A673 (cell line): ENCODE results near the gene SIK3. TPM values are rescaled to one million over a fixed set of nuclear protein-coding genes. Genes with fewer than 3 reads are reported as not detected.

Experiments
- BruUV-seq: library from RNA; stranded (reverse); fragments of 400-500 nt; replicated peaks from 2 replicates; lab custom pipeline; 2021; lab: Mats Ljungman, UMichigan
- CTCF ChIA-PET: fragments of 300-600 bp; sonication (Branson Sonifier 250); formaldehyde crosslinking; loops from one replicate; lab custom pipeline; 2022; ENCODE audit warnings: antibody characterized with exemption; lab: Charles Lee
- POLR2A ChIA-PET: fragments of 300-600 bp; sonication (Branson Sonifier 250); formaldehyde crosslinking; loops from one replicate; lab custom pipeline; 2022; ENCODE audit warnings: antibody characterized with exemption; ENCODE audit not compliant: low non-redundant PET; lab: Charles Lee
- DNase-seq: peaks from one replicate; pipeline ENCODE4 v3.0.0-alpha.2; 2015; ENCODE audit warnings: low spot score
- H3K27ac ChIP-seq: fragments of 200-600 bp; sonication (generic); 2 replicates; pipeline ENCODE4 v1.5.1; 2016; ENCODE audit warnings: mixed run types, low read depth, mild to moderate bottlenecking, mixed read lengths, antibody characterized with exemption, low read length; ENCODE audit not compliant: poor library complexity, severe bottlenecking
- H3K27me3 ChIP-seq: fragments of 200-600 bp; sonication (generic); replicated peaks from 2 replicates; pipeline ENCODE4 v1.6.1; 2017; ENCODE audit warnings: mixed run types, low read depth, mild to moderate bottlenecking, mixed read lengths, antibody characterized with exemption, low read length; ENCODE audit not compliant: insufficient read depth, poor library complexity
- H3K36me3 ChIP-seq: fragments of 200-600 bp; sonication (generic); 2 replicates; pipeline ENCODE4 v1.6.1; 2016; ENCODE audit warnings: mixed run types, mild to moderate bottlenecking, mixed read lengths, antibody characterized with exemption, low read length; ENCODE audit not compliant: insufficient read depth, poor library complexity, severe bottlenecking
- H3K4me1 ChIP-seq: fragments of 200-600 bp; sonication (generic); 2 replicates; pipeline ENCODE4 v1.6.1; 2017; ENCODE audit warnings: mixed run types, mild to moderate bottlenecking, mixed read lengths, antibody characterized with exemption, low read length; ENCODE audit not compliant: insufficient read depth, poor library complexity, severe bottlenecking
- H3K4me3 ChIP-seq: fragments of 200-600 bp; sonication (generic); 2 replicates; pipeline ENCODE4 v1.5.1; 2016; ENCODE audit warnings: low read depth, mixed run types, mild to moderate bottlenecking, mixed read lengths, low read length; ENCODE audit not compliant: poor library complexity, severe bottlenecking
- H3K9me3 ChIP-seq: fragments of 200-600 bp; sonication (generic); 2 replicates; pipeline ENCODE4 v1.6.1; 2016; ENCODE audit warnings: mixed run types, low read depth, mild to moderate bottlenecking, mixed read lengths, antibody characterized with exemption, low read length; ENCODE audit not compliant: poor library complexity, severe bottlenecking
- EZH2 ChIP-seq: fragments of 200-600 bp; sonication (generic); IDR thresholded peaks from 2 replicates; pipeline ENCODE4 v1.6.1; 2017; ENCODE audit warnings: borderline replicate concordance, low read depth, mild to moderate bottlenecking, mixed read lengths, antibody characterized with exemption, low read length; ENCODE audit not compliant: poor library complexity, severe bottlenecking
- intact Hi-C: fragments of 100-400 bp; cut with micrococcal nuclease; formaldehyde crosslinking; loops from one replicate; pipeline ENCODE4 v1.10.0; 2022; ENCODE audit not compliant: unreplicated experiment
- total RNA-seq: library from RNA; stranded (reverse); gene quantifications from 2 replicates; pipeline ENCODE4 v1.2.3, GENCODE V29; 2021
- TF ChIP-seq, protein P1 (sequence below): fragments of 300-800, 200-600 bp; sonication (generic); conservative IDR thresholded peaks from 2 replicates; pipeline ENCODE4 v1.5.1; 2017; ENCODE audit warnings: low read depth, mild to moderate bottlenecking, antibody characterized with exemption, low read length, moderate library complexity, mixed read lengths

The SIK3 gene
- total RNA-seq, 1 experiment from 2014 or later = 81.7 TPM

DNA sequence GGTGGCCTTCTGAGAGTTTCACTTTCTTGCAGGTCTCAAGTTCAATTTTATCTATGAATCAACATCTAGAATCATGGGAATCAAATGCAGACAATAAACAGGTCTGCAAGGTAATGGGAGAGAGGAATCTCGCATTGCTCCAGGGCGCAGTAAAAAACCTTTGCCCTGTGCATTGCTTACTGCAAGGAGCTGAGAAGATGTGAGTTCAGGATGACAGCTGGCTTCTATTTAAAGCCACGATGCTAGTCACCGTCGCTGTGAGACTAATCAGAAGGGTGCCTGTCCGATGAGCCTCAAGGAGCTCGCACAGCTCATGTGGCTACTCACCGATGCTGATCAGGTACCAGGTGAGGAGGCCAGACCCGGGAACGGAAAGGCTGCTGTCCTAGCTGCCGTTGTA is 230.6 kb downstream of the SIK3 start:
- ChIA-PET CTCF (no interaction called here), POLR2A (no interaction called here)
- H3K36me3 ChIP-seq = peaks cover 58% of the 10 kb centered on the region
- no peak overlapping the region for H3K27ac ChIP-seq
- BruUV-seq = no TSS peak
- no peaks in the 10 kb centered on the region for H3K27me3 ChIP-seq
- no peak for TF ChIP-seq EZH2
- TF ChIP-seq, protein P1, sequence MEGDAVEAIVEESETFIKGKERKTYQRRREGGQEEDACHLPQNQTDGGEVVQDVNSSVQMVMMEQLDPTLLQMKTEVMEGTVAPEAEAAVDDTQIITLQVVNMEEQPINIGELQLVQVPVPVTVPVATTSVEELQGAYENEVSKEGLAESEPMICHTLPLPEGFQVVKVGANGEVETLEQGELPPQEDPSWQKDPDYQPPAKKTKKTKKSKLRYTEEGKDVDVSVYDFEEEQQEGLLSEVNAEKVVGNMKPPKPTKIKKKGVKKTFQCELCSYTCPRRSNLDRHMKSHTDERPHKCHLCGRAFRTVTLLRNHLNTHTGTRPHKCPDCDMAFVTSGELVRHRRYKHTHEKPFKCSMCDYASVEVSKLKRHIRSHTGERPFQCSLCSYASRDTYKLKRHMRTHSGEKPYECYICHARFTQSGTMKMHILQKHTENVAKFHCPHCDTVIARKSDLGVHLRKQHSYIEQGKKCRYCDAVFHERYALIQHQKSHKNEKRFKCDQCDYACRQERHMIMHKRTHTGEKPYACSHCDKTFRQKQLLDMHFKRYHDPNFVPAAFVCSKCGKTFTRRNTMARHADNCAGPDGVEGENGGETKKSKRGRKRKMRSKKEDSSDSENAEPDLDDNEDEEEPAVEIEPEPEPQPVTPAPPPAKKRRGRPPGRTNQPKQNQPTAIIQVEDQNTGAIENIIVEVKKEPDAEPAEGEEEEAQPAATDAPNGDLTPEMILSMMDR = no peak
- peaks cover 7% of the 10 kb centered on the region for H3K4me1 ChIP-seq
- no peak overlapping the region for H3K4me3 ChIP-seq
- DNase-seq = no peak
- intact Hi-C loops = no loop called here
- no peaks in the 10 kb centered on the region for H3K9me3 ChIP-seq

DNA sequence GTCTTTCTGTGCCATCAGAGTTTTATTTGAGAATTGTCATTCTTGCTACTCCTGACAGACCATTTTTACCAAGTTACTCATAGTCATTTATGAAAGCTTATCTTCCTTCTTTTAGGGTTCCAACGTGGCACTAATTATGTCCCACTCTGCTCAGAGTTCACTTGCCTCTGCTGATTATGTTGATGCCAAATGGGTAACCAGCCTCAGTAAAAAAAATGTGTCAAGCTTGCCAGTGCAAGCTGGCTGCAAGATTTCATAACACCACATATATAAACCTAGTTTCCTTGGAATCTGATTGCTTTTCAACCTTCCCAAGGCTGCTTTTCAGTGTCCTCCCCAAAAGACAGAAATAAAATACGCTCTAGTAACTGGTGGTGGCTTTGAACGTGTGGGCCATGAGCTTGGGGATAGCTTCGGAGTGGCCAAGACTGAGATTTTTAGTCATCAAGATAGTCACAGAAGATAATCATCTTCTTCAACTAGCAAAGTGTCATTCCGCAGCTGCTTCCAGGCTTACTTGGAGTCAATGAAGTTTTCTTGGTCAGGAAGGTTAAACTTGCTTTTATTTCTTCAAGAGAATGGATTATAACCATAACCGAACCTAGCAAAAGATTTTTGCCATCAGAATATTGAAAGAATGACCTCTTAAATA is 231.3 kb downstream of the SIK3 start:
- no peaks in the 10 kb centered on the region for H3K9me3 ChIP-seq
- POLR2A ChIA-PET = no interaction called here
- intact Hi-C loops = no loop called here
- peaks cover 7% of the 10 kb centered on the region for H3K4me1 ChIP-seq
- peaks cover 58% of the 10 kb centered on the region for H3K36me3 ChIP-seq
- CTCF ChIA-PET = no interaction called here
- no peak for TF ChIP-seq EZH2
- TF ChIP-seq, protein P1 = no peak
- BruUV-seq = no TSS peak
- no peak overlapping the region for H3K27ac ChIP-seq
- H3K4me3 ChIP-seq = no peak overlapping the region
- H3K27me3 ChIP-seq = no peaks in the 10 kb centered on the region
- no peak for DNase-seq

DNA sequence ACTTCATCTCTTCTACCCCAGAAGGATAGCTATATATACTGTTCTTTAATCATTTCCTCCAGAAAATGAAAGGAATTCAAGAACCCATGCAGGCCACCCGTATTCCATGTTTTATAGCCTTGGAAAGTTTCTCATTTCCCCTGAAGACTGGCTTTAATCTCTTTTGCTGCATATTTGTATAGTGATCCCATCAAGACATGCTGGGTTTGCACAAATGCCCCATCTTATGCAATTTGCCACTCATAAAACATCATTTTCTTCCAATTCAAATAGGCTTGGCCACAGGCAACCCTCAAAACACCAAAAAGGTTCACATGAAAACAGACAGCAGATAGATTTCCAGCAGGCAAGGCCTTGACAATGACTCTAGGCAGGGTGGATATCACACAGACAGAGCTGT is 232.5 kb downstream of the SIK3 start:
- CTCF ChIA-PET = interaction anchor here (0.6 kb wide), 1 partner anchor 122 kb away, joined by 3 read pairs; no protein-coding TSS in a partner anchor
- peaks cover 71% of the 10 kb centered on the region for H3K36me3 ChIP-seq
- POLR2A ChIA-PET = no interaction called here
- intact Hi-C loops = no loop called here
- BruUV-seq = no TSS peak
- no peaks in the 10 kb centered on the region for H3K27me3 ChIP-seq
- H3K4me3 ChIP-seq = no peak overlapping the region
- peak overlapping the region; percentile 61 for H3K27ac ChIP-seq
- H3K4me1 ChIP-seq = peaks cover 7% of the 10 kb centered on the region
- TF ChIP-seq, protein P1 = no peak
- TF ChIP-seq EZH2 = no peak
- peak; percentile 63 for DNase-seq
- H3K9me3 ChIP-seq = no peaks in the 10 kb centered on the region
